H1 (cell line): ENCODE results near the gene NXPH4. TPM values are rescaled to one million over a fixed set of nuclear protein-coding genes. Genes with fewer than 3 reads are reported as not detected.

ENCODE experiments used
- ASH2L ChIP-seq: fragments of 200-600, 300-600 bp; sonication (generic); IDR thresholded peaks from one replicate; pipeline ENCODE4 v1.7.1; 2017; ENCODE audit warnings: low read length
- BACH1 ChIP-seq: IDR thresholded peaks from 2 replicates; pipeline ENCODE4 v1.6.1; 2012; ENCODE audit warnings: low read length, improper control_type of control experiment
- BRCA1 ChIP-seq: IDR thresholded peaks from 2 replicates; pipeline ENCODE4 v1.6.1; 2012; ENCODE audit warnings: low read depth, low read length, improper control_type of control experiment
- CBX8 ChIP-seq: fragments of 300-800, 300-1000 bp; sonication (generic); IDR thresholded peaks from 2 replicates; pipeline ENCODE4 v1.7.1; 2016; ENCODE audit warnings: low read depth, low read length, borderline replicate concordance
- CEBPB ChIP-seq: IDR thresholded peaks from 2 replicates; pipeline ENCODE4 v1.6.1; 2012; ENCODE audit warnings: low read depth, low read length
- CHD2 ChIP-seq: IDR thresholded peaks from 2 replicates; pipeline ENCODE4 v1.6.1; 2012; ENCODE audit warnings: low read length, improper control_type of control experiment
- CREB1 ChIP-seq: IDR thresholded peaks from 2 replicates; pipeline ENCODE4 v1.6.1; 2012; ENCODE audit warnings: inconsistent platforms
- CTBP2 ChIP-seq: IDR thresholded peaks from 2 replicates; pipeline ENCODE4 v1.7.0; 2011; ENCODE audit warnings: borderline replicate concordance, mild to moderate bottlenecking, moderate library complexity, mixed read lengths, low read length; ENCODE audit not compliant: insufficient read depth, insufficient read length
- EGR1 ChIP-seq: IDR thresholded peaks from 2 replicates; pipeline ENCODE4 v1.6.1; 2011; ENCODE audit warnings: low read depth, low read length, borderline replicate concordance
- FOSL1 ChIP-seq: IDR thresholded peaks from 2 replicates; pipeline ENCODE4 v1.6.1; 2011; ENCODE audit warnings: mild to moderate bottlenecking, low read depth, low read length, moderate library complexity; ENCODE audit not compliant: insufficient read depth
- GABPA ChIP-seq: IDR thresholded peaks from 2 replicates; pipeline ENCODE4 v1.6.1; 2011; ENCODE audit warnings: mild to moderate bottlenecking, low read length, moderate library complexity, borderline replicate concordance; ENCODE audit not compliant: insufficient read depth
- GTF2F1 ChIP-seq: IDR thresholded peaks from 2 replicates; pipeline ENCODE4 v1.6.1; 2012; ENCODE audit warnings: low read depth, low read length, improper control_type of control experiment, borderline replicate concordance
- JUND ChIP-seq: IDR thresholded peaks from 2 replicates; pipeline ENCODE4 v1.6.1; 2011; ENCODE audit warnings: mild to moderate bottlenecking, improper control_type of control experiment, low read length
- KDM5A ChIP-seq: fragments of 200-600 bp; IDR thresholded peaks from 2 replicates; pipeline ENCODE4 v1.7.1; 2012; ENCODE audit warnings: mild to moderate bottlenecking, low read length, inconsistent platforms, mixed read lengths
- NANOG ChIP-seq: IDR thresholded peaks from 2 replicates; pipeline ENCODE4 v1.6.1; 2011; ENCODE audit warnings: low read length, low read depth, mild to moderate bottlenecking, inconsistent platforms; ENCODE audit not compliant: insufficient read depth, poor library complexity, severe bottlenecking
- POLR2A ChIP-seq, 2 experiments: IDR thresholded peaks; 1 replicate in 1 of 2; 2 replicates in 1 of 2; pipeline ENCODE4 v1.6.1; 2011; ENCODE audit warnings: low read depth in 2 of 2, low read length in 2 of 2, mild to moderate bottlenecking in 2 of 2; ENCODE audit errors: control extremely low read depth in 1 of 2
- POLR2AphosphoS5 ChIP-seq: IDR thresholded peaks from 2 replicates; pipeline ENCODE4 v1.6.1; 2011; ENCODE audit warnings: low read depth, low read length
- RFX5 ChIP-seq: IDR thresholded peaks from 2 replicates; pipeline ENCODE4 v1.6.1; 2011; ENCODE audit warnings: low read depth, low read length, improper control_type of control experiment, borderline replicate concordance
- RNF2 ChIP-seq: fragments of 200-900, 300-1000 bp; sonication (generic); IDR thresholded peaks from 2 replicates; pipeline ENCODE4 v1.7.1; 2016; ENCODE audit warnings: borderline replicate concordance, low read depth, mild to moderate bottlenecking, antibody characterized with exemption, low read length; ENCODE audit not compliant: poor library complexity, severe bottlenecking; ENCODE audit errors: missing control alignments
- RXRA ChIP-seq: IDR thresholded peaks from 2 replicates; pipeline ENCODE4 v1.6.1; 2011; ENCODE audit warnings: low read depth, mild to moderate bottlenecking, low read length, moderate library complexity; ENCODE audit not compliant: insufficient read depth
- SP2 ChIP-seq: IDR thresholded peaks from 2 replicates; pipeline ENCODE4 v1.6.1; 2012; ENCODE audit warnings: mild to moderate bottlenecking, low read length, inconsistent platforms
- TAF1 ChIP-seq: IDR thresholded peaks from 2 replicates; pipeline ENCODE4 v1.6.1; 2011; ENCODE audit warnings: mild to moderate bottlenecking, low read depth, low read length
- TAF7 ChIP-seq: optimal IDR thresholded peaks from 2 replicates; pipeline ENCODE3; 2011; ENCODE audit warnings: low read depth, mild to moderate bottlenecking, inconsistent platforms, low read length, moderate library complexity, borderline replicate concordance
- polyA plus RNA-seq, 7 experiments: library from polyadenylated mRNA; depleted of rRNA in 3 of 7; stranded (reverse) in 5 of 7; unstranded in 2 of 7; fragments of >200 nt in 5 of 7; fragments of 200-250 nt in 2 of 7; gene quantifications; 1 replicate in 5 of 7; 2 replicates in 1 of 7; 4 replicates in 1 of 7; pipeline versions ENCODE4 v1.2.1 to v1.2.3, GENCODE V29; 2011 to 2013; ENCODE audit warnings: missing spikeins in 2 of 7, mixed read lengths in 2 of 7
- total RNA-seq: library from RNA; stranded (reverse); fragmentation: NEBNext Ultra II Directional; extraction: Animal tissue kit (Norgen Biotek cat#: 25700); gene quantifications from 2 replicates; pipeline ENCODE4 v1.2.1, GENCODE V29; 2021
- TF ChIP-seq, protein P1 (sequence below): IDR thresholded peaks from 2 replicates; pipeline ENCODE4 v1.6.1; 2011; ENCODE audit warnings: low read length, improper control_type of control experiment

NXPH4 gene
- total and polyA plus RNA-seq, 2 of the 8 experiments (the other 6 are each of a cell fraction or from before 2014, with no cell fraction given), result 0.92 to 1.7 TPM

DNA sequence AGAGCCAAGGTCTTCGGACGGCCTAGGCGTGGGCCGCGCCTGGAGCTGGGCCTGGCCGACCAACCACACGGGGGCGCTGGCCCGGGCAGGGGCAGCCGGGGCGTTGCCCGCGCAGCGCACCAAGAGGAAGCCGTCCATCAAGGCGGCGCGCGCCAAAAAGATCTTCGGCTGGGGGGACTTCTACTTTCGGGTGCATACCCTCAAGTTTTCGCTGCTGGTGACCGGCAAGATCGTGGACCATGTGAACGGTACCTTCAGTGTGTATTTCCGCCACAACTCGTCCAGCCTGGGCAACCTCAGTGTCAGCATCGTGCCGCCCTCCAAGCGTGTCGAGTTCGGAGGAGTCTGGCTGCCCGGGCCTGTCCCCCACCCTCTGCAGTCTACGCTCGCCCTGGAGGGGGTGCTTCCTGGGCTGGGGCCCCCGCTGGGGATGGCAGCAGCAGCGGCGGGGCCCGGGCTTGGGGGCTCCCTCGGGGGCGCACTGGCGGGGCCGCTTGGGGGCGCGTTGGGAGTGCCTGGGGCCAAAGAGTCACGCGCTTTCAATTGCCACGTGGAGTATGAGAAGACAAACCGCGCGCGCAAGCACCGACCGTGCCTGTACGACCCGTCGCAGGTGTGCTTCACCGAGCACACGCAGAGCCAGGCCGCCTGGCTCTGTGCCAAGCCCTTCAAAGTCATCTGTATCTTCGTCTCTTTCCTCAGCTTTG is 8.5 kb downstream of the NXPH4 start (continued):
- TF ChIP-seq CHD2 (0 out of 2 replicates have a peak, but pooled peaks have one; percentile 32), POLR2A (IDR thresholded peaks at IDR 0.05; ENCODE audit: control extremely low read depth in 1 of 2, low read depth in 2 of 2, low read length in 2 of 2) (no peak), GABPA (peak; percentile 76; the same call in 1 of the 2 replicates), JUND (peak; percentile 21; the same call in 1 of the 2 replicates), POLR2AphosphoS5 (no peak), BACH1 (no peak), FOSL1 (no peak), CREB1 (peak; percentile 49; the same call in 1 of the 2 replicates), RFX5 (no peak), TAF7 (no peak), RNF2 (no peak), KDM5A (no peak), ASH2L (peak; percentile 56), SP2 (no peak), NANOG (no peak), GTF2F1 (no peak), EGR1 (0 out of 2 replicates have a peak, but pooled peaks have one; percentile 47), CTBP2 (peak; percentile 61), BRCA1 (no peak), CEBPB (no peak), CBX8 (no peak), TAF1 (no peak), RXRA (no peak)
- TF ChIP-seq, protein P1, sequence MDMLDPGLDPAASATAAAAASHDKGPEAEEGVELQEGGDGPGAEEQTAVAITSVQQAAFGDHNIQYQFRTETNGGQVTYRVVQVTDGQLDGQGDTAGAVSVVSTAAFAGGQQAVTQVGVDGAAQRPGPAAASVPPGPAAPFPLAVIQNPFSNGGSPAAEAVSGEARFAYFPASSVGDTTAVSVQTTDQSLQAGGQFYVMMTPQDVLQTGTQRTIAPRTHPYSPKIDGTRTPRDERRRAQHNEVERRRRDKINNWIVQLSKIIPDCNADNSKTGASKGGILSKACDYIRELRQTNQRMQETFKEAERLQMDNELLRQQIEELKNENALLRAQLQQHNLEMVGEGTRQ, result no peak
